OCI-M2 (cell line): ENCODE results near the gene OBP2A.
"Not testable (repeated sequence)": the region's sequence is repeated elsewhere in the genome, so short reads cannot be mapped to it uniquely, and the experiment has no call there.

Source experiments
- DNase-seq: peaks from one replicate; lab custom pipeline; 2025; ENCODE audit not compliant: unreplicated experiment; lab: John Stamatoyannopoulos, UW

The OBP2A gene

DNA sequence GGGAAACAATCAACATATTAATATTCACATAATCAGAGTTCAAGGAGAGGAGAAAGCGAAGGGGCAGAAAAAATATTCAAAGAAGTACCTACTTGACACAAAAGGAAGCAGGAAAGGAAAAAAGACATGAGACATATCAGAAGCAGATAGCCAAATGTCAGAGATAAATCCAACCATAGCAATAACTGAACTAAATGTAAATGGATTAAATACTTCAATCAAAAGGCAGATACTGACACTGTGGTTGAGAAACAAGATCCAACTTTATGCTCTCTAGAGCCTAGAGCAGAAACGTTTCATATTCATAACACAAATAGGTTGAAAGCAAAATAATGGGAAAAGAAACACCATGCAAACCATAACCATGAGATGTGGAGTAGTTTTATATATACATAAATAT is 36.5 kb upstream of the OBP2A start:
- DNase-seq = no peak

DNA sequence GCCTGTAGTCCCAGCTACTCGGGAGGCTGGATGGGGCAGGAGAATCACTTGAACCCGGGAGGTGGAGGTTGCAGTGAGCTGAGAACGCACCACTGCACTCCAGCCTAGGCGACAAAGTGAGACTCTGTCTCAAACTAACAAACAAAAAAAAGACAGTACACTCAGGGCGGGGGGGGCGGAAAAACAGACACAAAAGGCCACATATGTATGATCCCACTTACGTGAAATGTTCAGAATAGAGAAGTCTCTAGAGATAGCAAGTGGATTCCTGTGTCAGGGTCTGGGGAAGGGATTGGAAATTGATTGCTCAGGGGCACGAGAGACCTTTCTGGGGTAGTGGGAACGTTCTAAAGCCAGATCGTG is 33.7 kb upstream of the OBP2A start:
- no peak for DNase-seq

DNA sequence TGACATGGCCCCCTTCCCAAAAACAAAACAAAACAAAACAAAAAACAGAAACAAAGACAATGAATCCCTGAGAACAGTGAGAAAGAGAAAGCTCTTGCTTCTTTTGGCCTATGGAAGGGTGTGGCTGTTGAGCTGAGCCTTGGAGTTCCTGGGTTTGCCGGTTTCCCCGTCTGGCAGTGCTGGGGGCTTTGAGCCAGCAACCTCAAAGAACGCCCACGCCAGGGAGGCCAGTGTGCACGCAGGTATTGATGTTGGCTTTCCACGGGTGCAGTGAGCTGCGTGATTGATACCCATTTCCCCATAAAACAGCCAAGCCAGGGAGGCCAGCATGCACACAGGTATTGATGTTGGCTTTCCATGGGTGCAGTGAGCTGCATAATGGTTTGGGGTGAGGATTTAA is 33.0 kb upstream of the OBP2A start:
- no peak for DNase-seq

DNA sequence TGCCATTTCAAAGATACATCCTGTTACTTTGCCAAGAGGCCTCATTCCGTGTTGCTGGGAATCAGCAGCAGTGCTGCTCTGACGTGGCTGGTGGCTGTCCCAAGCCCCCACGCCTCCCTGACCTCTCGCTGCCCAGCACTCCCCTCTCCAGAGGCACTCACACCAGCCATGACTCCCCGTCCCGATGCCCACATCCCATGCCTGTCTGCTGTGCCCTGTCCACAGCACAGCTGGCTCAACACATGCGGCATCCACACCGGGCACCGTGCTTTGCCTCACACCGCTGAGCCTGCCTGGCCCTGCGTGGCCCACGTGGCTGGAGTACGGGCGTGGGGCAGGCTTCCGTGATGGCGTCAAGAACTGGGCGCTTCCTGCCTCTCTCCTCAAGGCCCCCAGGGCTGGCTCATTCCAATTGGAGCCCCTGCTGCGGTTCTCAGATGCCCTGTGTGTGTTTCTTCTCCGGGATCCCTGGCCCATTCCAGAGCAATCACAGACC is 32.5 kb upstream of the OBP2A start:
- no peak for DNase-seq

DNA sequence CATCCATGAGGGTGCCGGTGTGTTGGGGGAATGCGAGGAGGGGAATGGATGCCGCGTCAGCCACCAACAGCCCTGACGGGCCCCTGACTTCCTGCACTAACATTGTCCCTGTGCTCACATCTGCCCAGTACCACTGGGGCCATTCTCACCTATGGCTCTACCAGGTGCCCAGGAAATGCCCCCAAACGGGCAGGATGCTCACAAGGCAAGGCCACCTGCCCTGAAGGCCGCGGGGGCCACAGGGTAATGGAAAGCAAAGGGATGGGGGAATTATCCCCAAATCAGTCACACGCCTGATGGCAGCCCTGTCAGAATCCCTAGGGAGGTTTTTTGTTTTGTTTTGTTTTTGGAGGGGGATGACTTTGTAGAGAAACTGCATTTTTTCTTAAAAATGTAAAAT is 32.0 kb upstream of the OBP2A start:
- not testable (repeated sequence) for DNase-seq

DNA sequence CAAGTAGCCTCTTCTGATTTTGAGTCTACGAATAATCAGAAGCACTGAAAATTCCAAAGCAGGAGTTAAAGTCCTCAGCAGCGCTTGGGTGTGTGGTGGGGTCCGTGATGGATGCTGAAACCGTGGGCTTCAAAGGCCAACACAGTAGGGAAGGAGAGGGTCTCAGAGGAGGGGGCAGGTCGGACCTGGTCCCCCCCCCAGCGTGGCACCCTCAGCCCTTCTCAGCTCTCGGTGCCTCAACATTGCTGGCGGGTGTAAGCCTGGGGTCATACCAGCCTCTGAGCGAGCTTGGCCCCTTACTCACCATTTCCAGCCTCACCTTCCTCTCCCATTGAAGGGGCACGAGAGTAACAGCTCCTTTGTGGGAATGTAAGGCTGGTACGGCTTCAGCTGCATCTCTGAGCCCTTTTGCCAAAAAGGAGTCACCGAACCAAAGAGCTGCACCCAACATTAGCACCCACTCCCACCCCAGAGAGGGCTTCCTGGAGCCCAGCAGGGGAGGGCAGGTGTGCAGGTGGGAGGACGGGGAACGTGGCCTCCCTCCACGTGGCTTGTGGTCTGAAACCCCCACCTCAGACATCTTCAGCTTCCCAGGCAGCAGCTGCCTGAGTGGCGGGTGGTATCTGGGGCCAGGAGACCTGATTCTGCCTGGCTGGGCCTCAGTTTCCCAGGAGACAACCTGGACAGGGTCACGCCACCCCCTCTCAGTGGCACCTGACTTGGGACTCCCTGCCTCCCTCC is 31.4 kb upstream of the OBP2A start:
- DNase-seq = no peak

DNA sequence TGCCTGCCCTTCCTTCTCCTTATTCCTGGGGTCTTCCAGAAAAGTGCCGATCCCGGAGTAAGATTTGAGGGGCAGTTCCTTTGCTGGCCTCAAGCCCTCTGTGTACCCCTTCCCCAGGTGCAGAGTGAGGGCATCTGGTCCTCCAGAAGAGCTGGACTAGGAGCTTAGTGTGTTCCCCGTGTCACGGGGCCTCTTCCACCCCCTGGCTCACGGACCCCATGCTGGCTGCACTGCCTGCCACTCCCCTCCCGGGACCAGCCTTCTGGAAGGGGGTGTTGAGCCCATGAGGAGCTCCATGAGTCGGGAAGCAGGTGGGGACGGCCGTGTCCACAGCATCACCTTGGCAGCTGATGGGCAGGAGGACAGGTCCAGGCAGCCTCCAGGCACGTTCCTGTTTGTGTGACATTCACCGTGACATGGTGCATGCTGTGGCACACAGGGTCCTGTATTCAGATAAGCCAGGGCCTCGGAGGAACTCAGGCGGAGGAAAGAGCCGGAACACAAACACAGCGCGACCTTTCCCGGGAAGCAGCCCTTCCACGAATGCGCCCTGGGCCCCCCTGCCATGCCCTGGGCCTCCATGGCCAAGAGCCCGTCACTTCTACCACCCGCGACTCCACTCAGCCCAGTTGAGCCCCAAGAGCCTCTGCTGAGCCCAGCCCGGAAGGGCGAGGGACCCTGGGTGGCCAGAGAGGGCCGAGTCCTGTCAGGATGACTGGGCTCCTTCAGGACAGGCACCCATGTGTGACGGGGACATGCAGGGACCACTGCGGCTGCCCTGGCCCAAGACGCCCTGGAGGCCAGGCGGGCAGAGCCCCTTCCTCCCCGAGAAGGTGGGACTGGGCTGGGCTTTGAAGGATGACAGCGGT is 30.6 kb upstream of the OBP2A start:
- no peak for DNase-seq

DNA sequence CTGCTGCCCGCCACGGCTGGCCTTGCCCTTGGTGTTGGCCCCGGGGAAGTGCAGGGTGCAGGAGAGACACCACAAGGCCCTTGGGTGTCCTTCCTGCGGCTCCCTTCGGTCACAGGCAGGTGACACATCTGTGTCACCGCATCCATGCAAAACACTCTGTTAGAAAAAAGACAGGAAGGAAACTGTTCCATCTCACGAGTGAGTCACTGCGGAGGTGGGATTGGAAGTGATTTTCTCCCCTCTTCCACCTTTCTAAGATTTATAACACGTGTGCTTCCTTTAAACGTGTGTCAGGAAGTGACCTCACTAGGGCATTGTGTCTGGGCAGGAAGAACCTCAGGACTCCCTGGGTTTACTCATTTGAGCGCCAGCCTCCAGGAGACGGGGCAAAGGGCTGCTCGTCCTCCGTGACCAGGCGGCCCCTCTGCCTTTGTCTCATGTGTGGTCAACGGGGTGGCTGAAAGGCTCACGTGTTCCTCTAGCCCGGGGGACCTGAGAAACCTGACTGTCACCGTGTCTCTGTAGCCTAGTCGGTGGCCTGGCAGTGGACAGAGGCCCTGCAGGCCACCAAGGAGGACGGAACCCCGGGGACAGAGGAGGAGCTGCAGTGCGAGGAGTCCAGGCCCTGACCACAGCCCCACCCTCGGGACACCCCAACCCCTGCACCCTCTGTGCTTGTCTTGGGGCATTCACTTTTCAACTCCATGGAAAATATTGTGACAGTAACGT is 29.6 kb upstream of the OBP2A start:
- no peak for DNase-seq

DNA sequence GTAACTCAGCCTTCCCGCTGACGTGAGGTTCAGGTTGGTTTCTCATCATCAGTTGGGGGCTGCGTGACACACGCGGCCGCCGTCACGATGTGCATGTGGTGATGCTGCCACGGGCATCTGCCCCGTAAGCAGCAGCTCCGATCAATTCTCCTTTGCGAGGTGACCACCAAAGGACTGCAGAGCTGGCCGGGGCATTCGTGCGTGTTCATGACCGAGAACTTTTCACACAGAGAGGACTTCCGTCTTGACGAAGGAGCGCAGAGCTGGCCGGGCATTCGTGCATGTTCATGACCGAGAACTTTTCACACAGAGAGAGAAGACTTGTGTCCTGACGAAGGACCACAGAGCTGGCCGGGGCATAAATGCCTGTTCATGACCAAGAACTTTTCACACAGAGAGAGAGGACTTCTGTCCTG is 28.5 kb upstream of the OBP2A start:
- DNase-seq = no peak

DNA sequence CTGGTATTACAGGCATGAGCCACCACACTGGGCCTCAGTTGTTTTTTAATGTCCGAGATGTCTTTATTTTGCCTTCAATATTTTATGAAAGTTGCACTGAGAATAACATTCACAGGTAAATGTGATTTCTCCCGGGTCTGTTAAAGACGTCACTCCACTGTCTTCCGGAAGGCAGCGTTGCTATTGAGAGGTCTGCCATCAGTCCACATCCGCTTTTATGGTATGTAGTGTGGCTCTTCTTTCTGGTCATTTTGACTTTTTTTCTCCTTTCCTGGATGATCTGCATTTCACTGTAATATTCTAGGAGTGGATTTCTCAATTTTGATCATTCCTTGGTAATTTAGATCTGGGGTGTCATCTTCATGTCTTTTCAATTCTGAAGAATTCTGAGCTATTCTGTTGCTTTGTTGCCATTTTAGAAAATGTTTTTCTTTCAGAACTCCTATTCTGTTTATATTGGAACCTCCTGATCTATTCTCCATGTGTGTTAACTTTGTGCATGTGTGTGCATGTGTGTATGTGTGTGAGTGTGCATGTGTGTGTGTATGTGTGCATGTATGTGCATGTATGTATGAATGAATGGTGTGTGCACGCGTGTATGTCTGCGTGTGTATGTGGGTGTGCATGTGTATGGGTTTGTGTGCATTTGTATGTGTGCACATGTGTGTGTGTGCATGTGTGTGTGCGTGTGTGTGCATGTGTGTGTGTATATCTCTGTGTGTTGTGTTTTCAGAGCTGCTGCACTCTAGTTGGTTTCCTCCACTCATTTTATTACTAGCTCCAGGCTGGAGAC is 26.6 kb upstream of the OBP2A start:
- DNase-seq = no peak

DNA sequence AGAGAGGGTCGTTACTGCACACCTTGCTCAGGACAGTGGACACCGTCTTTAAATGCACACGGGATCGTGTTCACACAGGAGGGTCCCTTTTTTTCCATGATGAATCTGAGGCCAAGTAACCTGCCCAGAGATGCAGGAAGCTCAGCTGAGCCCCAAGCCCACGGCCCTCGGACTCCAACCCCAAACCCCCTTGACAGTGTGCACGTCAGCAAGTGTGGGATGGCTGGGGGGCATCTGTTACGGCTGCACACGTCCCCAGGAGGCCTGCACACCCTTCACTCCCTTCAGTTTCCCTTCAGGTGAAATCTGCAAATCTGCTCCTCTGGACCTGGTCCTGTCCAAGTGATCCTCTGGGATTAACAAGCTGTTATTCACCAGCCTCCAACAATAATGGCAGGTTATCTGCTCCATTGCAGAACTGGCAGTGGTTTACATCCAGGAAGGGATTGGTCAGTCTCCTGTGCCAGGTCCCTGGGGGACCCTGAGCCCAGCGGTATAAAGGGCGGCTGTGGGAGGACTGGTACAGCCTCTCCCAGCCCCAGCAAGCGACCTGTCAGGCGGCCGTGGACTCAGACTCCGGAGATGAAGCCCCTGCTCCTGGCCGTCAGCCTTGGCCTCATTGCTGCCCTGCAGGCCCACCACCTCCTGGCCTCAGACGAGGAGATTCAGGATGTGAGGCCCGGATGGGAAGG is 24.9 kb upstream of the OBP2A start, which contains the start of gene LCN1:
LCN1 (plus strand) TSS at position 525 of the 692 bp plus-strand sequence; CDS start at position 583, 58 bp downstream.
- DNase-seq = no peak

DNA sequence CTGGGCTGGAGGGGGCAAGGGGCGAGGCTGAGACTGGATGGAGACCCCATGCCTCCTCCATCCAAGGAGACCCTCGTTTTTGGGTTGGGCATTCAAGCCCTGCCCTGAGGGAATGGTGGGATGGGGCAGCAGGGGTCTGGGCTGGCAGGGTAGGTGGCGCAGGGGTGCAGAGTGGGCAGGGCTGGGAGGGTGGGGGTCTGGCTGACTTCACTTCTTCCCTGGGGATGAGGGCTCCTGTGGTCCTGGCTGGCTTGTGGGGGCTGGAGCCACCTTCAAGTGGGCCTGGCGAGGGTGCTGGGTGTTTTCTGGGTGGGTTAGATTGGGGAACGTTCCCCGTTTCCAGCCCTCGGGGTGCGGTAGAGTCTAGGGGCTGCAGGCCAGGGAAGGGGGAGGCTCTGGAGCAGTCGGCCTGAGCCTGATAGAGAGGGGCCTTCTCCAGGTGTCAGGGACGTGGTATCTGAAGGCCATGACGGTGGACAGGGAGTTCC is 24.3 kb upstream of the OBP2A start:
- no peak for DNase-seq

DNA sequence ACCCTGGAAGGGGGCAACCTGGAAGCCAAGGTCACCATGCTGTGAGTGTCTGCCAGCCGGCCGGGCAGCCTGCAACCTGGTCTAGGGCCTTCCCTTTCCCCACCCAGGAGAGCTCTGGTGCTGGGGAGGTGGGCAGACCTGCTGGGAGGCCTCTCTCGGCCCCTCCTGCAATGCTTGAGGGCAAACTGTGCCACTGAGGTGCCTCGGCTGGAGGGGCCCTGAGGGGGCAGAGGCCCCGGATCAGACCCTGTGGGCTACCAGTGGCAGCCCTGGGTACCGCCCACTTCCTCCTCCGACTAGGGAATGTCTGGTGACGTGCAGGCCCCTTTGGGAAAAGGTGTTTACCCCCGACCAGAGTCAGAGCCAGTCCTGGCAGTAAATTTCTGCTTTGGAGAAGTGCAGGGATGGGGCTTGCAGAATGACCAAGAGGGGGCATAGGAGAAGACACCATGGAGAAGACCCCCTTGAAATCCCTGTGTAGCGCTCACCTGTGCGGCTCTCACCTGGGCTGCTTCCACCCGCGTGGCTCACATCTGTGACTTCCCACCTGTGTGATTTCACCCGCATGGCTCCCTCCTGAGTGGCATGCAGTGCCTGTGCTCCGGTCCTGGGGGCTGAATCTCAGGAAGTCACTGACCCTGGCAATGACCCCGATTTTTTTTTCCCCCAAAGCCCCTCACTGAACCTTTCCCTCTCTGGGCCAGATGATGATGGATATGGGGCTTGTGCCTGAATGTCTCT is 23.6 kb upstream of the OBP2A start:
- DNase-seq = no peak

DNA sequence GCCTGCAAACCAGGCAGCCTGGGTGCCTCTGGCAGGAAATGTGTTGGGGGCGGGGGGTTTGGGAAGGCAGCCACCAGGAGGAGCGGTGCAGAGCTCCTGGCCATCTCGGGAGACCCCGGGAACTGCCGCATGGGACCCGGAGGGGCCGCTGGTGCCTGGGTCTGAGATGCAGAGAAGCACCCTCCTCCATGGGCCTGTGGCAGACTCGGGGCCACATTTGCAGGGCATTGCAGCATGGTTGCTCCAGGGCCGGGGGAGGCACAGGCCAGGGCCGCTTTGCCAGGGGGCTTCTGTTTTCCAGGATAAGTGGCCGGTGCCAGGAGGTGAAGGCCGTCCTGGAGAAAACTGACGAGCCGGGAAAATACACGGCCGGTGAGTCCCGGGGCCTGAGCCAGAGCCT is 23.0 kb upstream of the OBP2A start:
- DNase-seq = no peak

DNA sequence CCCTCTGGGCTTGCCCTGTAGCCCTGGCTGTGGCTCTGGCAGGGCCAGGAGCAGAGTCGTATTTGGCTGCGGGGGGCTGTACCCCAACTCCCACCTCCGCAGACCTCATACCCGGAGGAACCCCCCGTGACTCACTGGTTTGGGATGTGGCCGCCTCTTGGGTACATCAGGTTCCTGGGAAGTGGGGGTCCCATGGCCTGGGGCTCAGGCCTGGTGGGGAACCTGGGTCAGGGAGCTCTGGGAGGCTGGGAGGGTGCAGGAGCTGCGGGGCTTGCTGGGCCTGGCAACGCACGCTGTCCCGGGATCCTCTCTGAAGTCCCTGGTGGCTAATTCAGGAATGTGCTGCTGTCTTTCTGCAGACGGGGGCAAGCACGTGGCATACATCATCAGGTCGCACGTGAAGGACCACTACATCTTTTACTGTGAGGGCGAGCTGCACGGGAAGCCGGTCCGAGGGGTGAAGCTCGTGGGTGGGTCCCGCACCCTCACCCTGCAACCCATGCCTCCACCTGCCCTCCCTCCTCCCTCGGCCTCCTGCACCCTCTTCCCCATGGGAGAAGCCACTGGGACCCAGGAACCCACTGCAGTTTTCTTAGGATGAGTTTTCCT is 22.3 kb upstream of the OBP2A start:
- no peak for DNase-seq

DNA sequence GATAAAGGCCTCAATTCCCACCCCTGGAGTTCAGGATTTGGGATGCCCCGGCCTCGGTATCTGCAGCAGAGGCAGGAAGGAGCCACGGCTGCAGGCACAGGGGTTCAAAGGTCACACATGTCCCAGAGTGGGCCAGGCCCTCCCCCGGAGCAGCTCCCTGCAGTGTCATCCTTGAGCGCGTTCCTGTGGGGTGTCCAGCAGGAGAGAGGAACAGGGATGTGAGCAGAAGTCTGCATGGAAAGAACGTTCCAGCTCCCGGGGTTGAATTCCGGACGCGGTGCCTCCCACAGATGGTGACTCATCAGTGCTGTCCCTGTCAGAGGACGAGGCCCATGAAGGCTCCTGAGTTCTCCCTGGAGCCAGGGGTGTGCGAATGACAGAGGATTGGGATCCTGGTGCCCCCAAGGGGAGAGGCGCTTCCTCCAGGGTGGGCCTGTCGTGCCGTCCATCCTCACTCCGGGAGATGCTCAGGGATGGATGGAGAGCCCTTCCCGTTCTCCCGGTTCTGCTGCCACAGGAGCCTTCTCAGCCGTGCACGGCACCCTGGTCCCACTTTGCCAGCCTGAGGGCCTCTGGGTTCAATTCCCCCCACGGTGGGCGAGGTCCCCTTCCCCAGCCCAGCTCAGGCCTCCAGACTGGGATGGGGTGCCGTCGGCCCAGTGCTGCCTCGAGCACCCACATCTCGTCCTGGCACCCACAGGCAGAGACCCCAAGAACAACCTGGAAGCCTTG is 21.6 kb upstream of the OBP2A start:
- DNase-seq = no peak

DNA sequence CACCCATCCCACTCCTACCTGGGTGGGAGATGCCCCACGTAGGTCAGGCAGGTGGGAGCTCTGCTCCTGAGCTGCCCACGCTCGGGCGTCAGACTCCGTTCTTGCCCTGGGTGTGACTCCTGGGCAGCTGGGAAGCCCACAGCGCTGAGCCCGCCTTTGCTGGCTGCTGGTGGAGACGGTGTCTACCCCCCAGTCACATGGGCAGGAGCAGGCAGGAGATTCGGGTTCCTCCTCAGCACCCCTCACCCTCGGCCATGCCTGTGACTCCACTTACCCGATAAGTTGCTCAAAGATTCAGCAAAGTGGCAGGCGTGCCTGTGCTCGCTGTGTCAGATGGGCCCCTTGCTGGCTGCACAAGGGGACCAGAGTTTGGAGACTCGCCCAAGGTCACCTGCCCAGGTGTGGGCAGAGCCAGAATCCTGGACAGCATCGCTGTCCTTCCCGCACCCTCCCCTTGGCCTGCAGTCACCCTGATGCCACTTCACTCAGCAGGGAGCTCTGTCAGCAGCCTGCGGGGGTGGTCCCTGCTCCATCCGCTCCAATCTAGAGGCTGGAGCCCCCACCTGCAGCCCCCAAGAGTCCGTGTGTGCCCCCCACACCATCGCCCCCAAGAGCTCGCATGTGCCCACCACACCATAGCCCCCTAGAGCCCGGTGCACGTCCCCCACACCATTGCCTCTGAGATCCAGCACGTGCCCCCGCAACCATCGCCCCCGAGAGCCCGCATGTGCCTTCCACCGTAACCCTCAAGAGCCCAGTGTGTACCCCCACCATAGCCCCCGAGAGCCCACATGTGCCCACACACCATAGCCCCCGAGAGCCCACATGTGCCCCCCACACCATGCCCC is 20.5 kb upstream of the OBP2A start:
- DNase-seq = no peak
